Measurements from ENCODE around the gene PRDM15.

GRCh38 chr21:41873426-41873825 is 5.7 kb downstream of the PRDM15 start:
- TF ChIP-seq CTCF (IDR thresholded peaks at IDR 0.05) (no peak), EP300 (IDR thresholded peaks at IDR 0.05) (no peak)

All from tibial nerve (tissue), 4 donors.